ENCODE measurements around the gene TFAP2D. TPM values are rescaled to one million over a fixed set of nuclear protein-coding genes. Genes with fewer than 3 reads are reported as not detected.

TFAP2D gene
- total RNA-seq, 1 experiment from 2014 or later: not detected

DNA sequence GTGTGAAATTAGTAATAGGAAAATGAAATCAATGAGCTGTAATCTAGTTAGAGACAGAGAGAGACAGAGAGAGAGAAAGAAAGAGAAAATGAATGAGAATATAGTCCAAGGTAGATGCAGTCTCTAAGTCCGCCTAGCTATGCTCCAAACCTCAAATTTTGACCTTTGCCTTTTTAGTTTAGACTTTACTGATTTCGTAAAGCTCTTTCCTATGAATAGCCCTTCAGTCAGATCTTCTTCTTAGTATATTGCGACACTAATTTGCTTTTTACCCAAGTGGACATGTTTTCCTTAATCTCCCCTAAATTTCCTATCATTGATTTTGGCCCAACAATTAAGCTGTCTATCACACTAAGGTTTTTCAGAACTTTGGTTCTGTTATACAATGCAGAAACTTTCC is 49.5 kb downstream of the TFAP2D start:
- no peak overlapping the region for H3K4me3 ChIP-seq (ENCODE audit: insufficient read depth, low read depth, low read length)

DNA sequence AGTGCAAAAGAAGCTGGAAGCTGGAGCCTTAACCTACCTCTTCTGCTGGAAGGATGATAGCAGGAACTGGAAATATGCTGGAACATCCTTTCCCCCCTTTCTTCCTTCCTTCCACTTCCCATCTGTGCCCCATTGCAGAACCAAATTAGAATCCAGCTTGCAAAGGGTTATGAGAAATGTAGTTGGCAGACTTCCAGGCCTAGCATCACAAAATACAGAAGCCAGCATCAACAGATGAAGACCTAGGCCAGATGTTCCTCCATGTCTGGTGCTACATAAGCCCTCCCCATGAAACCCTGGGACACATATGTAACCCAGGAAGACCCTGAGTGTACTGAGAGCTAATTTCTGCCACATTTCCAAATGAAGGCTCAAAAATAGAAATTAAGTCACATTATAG is 65.4 kb downstream of the TFAP2D start:
- no peak overlapping the region for H3K4me3 ChIP-seq (ENCODE audit: insufficient read depth, low read depth, low read length)
- no peak for DNase-seq
- no peaks in the 10 kb centered on the region for H3K36me3 ChIP-seq (replicated peaks; ENCODE audit: control insufficient read depth, insufficient read depth, low read length)
- no peaks in the 10 kb centered on the region for H3K27me3 ChIP-seq (ENCODE audit: control insufficient read depth, insufficient read depth, low read length)

More for the DNA sequence above, 49.5 kb downstream of the TFAP2D start:
- Histone ChIP-seq H3K36me3 (replicated peaks; ENCODE audit: control insufficient read depth, insufficient read depth, low read length) (no peaks in the 10 kb centered on the region), H3K27me3 (ENCODE audit: control insufficient read depth, insufficient read depth, low read length) (no peaks in the 10 kb centered on the region)
- no peak for DNase-seq

- no peaks in the 10 kb centered on the region for H3K36me3 ChIP-seq (replicated peaks; ENCODE audit: control insufficient read depth, insufficient read depth, low read length)
- H3K4me3 ChIP-seq (ENCODE audit: insufficient read depth, low read depth, low read length): no peak overlapping the region
- no peaks in the 10 kb centered on the region for H3K27me3 ChIP-seq (ENCODE audit: control insufficient read depth, insufficient read depth, low read length)
- no peak for DNase-seq
These were observed 67.1 kb downstream of the TFAP2D start for GRCh38 chr6:50780382-50780781.

GRCh38 chr6:50785921-50786320 is 72.6 kb downstream of the TFAP2D start:
- no peak for DNase-seq
- Histone ChIP-seq H3K36me3 (replicated peaks; ENCODE audit: control insufficient read depth, insufficient read depth, low read length) (no peaks in the 10 kb centered on the region), H3K4me3 (ENCODE audit: insufficient read depth, low read depth, low read length) (no peak overlapping the region), H3K27me3 (ENCODE audit: control insufficient read depth, insufficient read depth, low read length) (no peaks in the 10 kb centered on the region)

- Histone ChIP-seq H3K4me3 (ENCODE audit: insufficient read depth, low read depth, low read length) (no peak overlapping the region), H3K36me3 (replicated peaks; ENCODE audit: control insufficient read depth, insufficient read depth, low read length) (no peaks in the 10 kb centered on the region), H3K27me3 (ENCODE audit: control insufficient read depth, insufficient read depth, low read length) (peaks cover 1% of the 10 kb centered on the region; the same call in 1 of the 2 replicates)
- DNase-seq: peak; percentile 59
These were observed 78.7 kb downstream of the TFAP2D start for GRCh38 chr6:50791900-50792508.

DNA sequence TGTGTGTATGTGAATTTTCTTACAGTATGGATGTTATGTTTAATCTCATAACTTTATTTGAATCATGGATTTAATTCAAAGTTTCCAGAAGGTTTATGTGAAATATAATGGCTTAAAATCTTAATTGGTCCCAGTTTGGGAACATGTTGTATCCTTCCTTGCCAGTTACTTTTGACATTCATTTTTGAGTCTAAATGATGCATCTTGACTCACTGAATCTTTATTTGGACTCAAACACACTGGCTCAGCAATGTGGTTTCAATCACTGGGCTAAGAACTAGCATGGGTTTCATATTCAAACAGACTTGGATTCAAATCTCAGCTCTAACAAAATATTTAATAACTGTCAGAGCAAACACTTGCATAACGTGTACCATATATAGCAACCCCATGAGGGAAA is 79.4 kb downstream of the TFAP2D start:
- Histone ChIP-seq H3K36me3 (replicated peaks; ENCODE audit: control insufficient read depth, insufficient read depth, low read length) (no peaks in the 10 kb centered on the region), H3K4me3 (ENCODE audit: insufficient read depth, low read depth, low read length) (no peak overlapping the region), H3K27me3 (ENCODE audit: control insufficient read depth, insufficient read depth, low read length) (peaks cover 1% of the 10 kb centered on the region; the same call in 1 of the 2 replicates)
- no peak for DNase-seq

DNA sequence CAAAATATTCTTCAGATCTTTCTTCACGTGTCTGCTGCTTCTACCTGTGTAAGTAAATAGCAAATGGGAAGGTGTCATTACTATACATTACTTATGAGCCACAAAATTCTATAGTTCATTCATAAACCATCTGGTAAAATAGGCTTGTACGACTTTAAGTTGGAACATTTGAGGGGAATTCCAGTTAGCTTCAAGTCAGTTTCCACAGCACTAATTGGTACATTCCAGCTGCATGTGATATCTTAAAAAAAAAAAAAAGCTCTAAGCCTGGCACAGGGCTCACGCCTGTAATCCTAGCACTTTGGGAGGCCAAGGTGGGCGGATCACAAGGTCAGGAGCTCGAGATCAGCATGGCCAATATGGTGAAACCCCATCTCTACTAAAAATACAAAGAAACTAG is 82.2 kb downstream of the TFAP2D start:
- H3K27me3 ChIP-seq (ENCODE audit: control insufficient read depth, insufficient read depth, low read length): peaks cover 1% of the 10 kb centered on the region; the same call in 1 of the 2 replicates
- H3K4me3 ChIP-seq (ENCODE audit: insufficient read depth, low read depth, low read length): no peak overlapping the region
- no peaks in the 10 kb centered on the region for H3K36me3 ChIP-seq (replicated peaks; ENCODE audit: control insufficient read depth, insufficient read depth, low read length)
- no peak for DNase-seq

DNA sequence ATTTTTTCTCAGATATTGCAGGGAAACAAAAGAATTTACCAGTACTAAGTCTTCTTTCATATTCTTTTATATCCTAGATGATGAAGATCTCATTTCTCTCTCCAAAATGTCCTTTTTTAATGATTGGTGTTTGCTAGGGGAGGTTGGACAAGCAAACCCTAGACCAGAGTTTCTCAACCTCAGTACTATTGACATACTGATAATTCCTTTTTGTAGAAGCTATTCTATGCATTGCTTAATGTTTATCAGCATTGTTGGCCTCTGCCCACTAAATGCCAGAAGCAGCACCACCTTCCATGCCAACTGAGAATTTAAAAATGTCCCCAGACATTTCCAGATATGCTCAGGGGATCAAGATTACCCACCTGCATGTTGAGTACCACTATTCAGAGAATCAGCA is 91.0 kb downstream of the TFAP2D start:
- no peak for DNase-seq
- Histone ChIP-seq H3K27me3 (ENCODE audit: control insufficient read depth, insufficient read depth, low read length) (no peaks in the 10 kb centered on the region), H3K4me3 (ENCODE audit: insufficient read depth, low read depth, low read length) (no peak overlapping the region), H3K36me3 (replicated peaks; ENCODE audit: control insufficient read depth, insufficient read depth, low read length) (no peaks in the 10 kb centered on the region)

- Histone ChIP-seq H3K4me3 (ENCODE audit: insufficient read depth, low read depth, low read length) (no peak overlapping the region), H3K27me3 (ENCODE audit: control insufficient read depth, insufficient read depth, low read length) (no peaks in the 10 kb centered on the region), H3K36me3 (replicated peaks; ENCODE audit: control insufficient read depth, insufficient read depth, low read length) (no peaks in the 10 kb centered on the region)
- no peak for DNase-seq
These were observed 93.7 kb downstream of the TFAP2D start for GRCh38 chr6:50807035-50807434.

DNA sequence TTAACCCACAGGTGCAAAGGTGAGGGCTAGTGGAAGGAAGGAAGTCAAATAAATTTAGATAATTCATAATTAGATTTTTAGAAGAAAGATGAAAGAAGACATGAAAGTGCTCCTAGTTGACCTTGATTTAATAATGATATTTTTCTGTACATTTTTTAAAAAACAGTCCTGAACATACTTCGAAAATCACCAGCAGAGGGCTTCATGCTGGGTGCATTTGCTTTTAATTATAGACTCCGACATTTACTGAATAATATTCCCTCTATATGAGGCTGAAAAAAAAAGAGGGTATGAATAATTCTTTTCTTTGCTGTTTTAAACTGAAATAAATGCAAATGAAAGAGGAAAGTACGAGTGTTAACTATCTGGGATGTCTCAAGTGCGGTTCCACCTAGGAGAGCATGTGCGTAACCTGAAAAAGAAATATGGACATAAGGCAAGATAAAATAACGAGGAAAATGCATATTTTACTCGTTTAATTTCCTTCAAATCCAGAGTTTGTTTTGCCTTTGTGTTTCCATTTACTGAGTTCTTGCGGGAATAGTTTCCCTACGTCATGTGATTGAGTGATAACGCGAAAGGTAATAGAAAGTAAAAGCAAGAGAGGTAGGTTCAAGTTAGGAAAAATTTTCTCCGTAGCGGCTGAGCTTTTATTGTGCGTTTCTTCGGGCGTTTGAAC is 102.2 kb downstream of the TFAP2D start:
- no peak for DNase-seq
- Histone ChIP-seq H3K36me3 (replicated peaks; ENCODE audit: control insufficient read depth, insufficient read depth, low read length) (no peaks in the 10 kb centered on the region), H3K27me3 (ENCODE audit: control insufficient read depth, insufficient read depth, low read length) (peaks cover 68% of the 10 kb centered on the region), H3K4me3 (ENCODE audit: insufficient read depth, low read depth, low read length) (no peak overlapping the region)

DNA sequence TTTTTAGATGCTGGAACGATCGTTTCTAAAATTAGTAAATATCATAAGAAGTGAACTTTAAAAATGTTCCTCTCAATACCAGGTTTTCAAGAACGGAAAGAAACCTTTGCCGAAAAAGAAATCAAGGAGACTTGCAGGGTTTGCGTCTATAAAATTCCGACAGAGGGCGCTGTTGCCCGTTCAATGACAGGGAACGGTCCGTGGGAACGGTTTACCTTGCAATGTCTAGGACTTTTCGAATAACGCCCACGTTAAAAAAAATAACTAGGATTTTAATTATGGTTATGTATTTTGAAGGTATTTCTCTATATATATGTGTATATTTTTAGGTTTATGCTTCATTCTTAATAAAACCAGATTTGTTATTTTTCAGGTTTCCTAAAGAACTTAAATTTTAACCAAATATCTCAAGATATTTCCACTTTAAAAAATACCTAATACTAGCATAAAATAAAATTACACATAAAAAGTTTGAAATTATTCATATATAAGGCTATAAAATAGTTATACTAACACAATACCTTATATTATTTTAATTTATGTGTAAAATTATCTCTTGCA is 102.9 kb downstream of the TFAP2D start:
- peaks cover 74% of the 10 kb centered on the region for H3K27me3 ChIP-seq (ENCODE audit: control insufficient read depth, insufficient read depth, low read length)
- H3K4me3 ChIP-seq (ENCODE audit: insufficient read depth, low read depth, low read length): no peak overlapping the region
- no peaks in the 10 kb centered on the region for H3K36me3 ChIP-seq (replicated peaks; ENCODE audit: control insufficient read depth, insufficient read depth, low read length)
- DNase-seq: peak; percentile 74

DNA sequence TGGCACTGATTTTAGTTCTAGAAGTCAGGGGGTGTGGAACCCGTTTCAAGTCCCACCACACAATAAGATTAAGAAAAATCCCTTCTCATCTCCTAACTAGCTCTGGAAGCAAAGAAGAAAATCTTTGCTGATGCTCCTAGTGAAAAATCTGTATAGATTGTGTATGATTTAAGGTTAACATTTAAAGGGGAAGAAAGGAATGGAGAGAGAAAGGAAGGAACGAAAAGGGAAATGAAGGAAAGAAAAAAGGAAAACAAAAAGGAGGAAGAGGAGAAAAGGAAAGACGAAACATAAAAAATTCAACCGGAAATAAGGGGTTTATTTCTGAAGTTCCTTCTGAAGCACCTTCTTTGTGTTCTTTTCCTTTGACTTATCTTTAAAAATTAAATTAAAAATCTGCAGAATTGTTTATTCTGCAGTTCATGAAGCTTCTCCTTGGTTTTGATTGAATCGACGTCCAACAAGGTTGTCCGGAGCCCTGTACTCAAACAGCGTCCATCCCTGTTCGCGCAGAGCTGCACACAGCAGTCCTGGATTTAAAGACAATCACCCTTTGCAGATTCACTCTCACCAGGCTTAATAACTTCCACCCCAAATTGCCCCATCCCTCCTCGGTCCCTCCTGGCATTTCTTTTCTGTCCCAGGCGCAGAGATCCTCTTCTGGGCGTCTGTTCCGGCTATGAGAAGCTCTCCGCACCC is 103.8 kb downstream of the TFAP2D start:
- H3K27me3 ChIP-seq (ENCODE audit: control insufficient read depth, insufficient read depth, low read length): peaks cover 83% of the 10 kb centered on the region
- no peak overlapping the region for H3K4me3 ChIP-seq (ENCODE audit: insufficient read depth, low read depth, low read length)
- no peak for DNase-seq
- H3K36me3 ChIP-seq (replicated peaks; ENCODE audit: control insufficient read depth, insufficient read depth, low read length): no peaks in the 10 kb centered on the region

DNA sequence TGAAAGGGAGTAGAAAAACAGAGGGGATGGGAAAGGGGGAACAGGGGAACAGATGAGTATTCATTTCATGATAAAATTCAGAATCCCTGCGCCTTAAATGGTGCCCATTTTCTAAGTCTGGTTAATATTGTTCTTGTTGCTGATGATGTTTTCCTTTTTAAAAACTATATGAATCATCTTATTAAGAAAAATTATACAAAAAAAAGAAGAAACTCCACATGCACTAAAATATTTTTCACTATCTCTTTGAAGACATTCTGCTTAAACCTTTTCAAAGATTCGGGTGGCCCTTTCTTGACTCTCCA is 104.3 kb downstream of the TFAP2D start:
- Histone ChIP-seq H3K4me3 (ENCODE audit: insufficient read depth, low read depth, low read length) (no peak overlapping the region), H3K36me3 (replicated peaks; ENCODE audit: control insufficient read depth, insufficient read depth, low read length) (no peaks in the 10 kb centered on the region), H3K27me3 (ENCODE audit: control insufficient read depth, insufficient read depth, low read length) (peaks cover 88% of the 10 kb centered on the region)
- no peak for DNase-seq

- Histone ChIP-seq H3K27me3 (ENCODE audit: control insufficient read depth, insufficient read depth, low read length) (peaks cover 92% of the 10 kb centered on the region), H3K4me3 (ENCODE audit: insufficient read depth, low read depth, low read length) (no peak overlapping the region), H3K36me3 (replicated peaks; ENCODE audit: control insufficient read depth, insufficient read depth, low read length) (no peaks in the 10 kb centered on the region)
- no peak for DNase-seq
These were observed 104.7 kb downstream of the TFAP2D start for GRCh38 chr6:50818020-50818419.

- H3K36me3 ChIP-seq (replicated peaks; ENCODE audit: control insufficient read depth, insufficient read depth, low read length): no peaks in the 10 kb centered on the region
- peaks cover 97% of the 10 kb centered on the region for H3K27me3 ChIP-seq (ENCODE audit: control insufficient read depth, insufficient read depth, low read length)
- H3K4me3 ChIP-seq (ENCODE audit: insufficient read depth, low read depth, low read length): no peak within 1 kb of the TSS
- DNase-seq: no peak
These were observed 105.3 kb downstream of the TFAP2D start, which contains the start of gene TFAP2B for GRCh38 chr6:50818673-50819072. Gene TFAP2B (plus strand): TSS chr6:50818871. CDS start chr6:50818892, 21 bp downstream.
